H1 (cell line): ENCODE results near the gene OR7A10. TPM values are rescaled to one million over a fixed set of nuclear protein-coding genes. Genes with fewer than 3 reads are reported as not detected.

Source experiments
- CTCF ChIA-PET: fragments of 300-600 bp; sonication (Branson Sonifier 250); formaldehyde crosslinking; loops from one replicate; lab custom pipeline; 2021; ENCODE audit not compliant: partially characterized antibody; lab: Charles Lee
- POLR2A ChIA-PET: fragments of 300-600 bp; sonication (Branson Sonifier 250); formaldehyde crosslinking; loops from one replicate; lab custom pipeline; 2021; ENCODE audit warnings: inconsistent platforms; ENCODE audit not compliant: partially characterized antibody; lab: Charles Lee
- DNase-seq, 2 experiments: peaks; one replicate each; pipeline versions ENCODE4 v3.0.0 to v3.0.0-alpha.2; 2010 to 2022; ENCODE audit warnings: low spot score in 2 of 2, low read depth in 1 of 2, mixed read lengths in 1 of 2
- FAIRE-seq: peaks from 2 replicates; lab custom pipeline; 2011; peaks lifted over from hg19 to GRCh38; lab: Jason Lieb, UNC
- H2AFZ ChIP-seq: 2 replicates; pipeline ENCODE4 v1.8.1; 2012; ENCODE audit warnings: low read length, inconsistent platforms
- H2AK5ac ChIP-seq: 2 replicates; pipeline ENCODE4 v1.6.1; 2013; ENCODE audit warnings: low read depth, low read length
- H2BK120ac ChIP-seq: replicated peaks from 2 replicates; pipeline ENCODE3; 2013; ENCODE audit warnings: low read depth, low read length, inconsistent platforms
- H2BK12ac ChIP-seq: 2 replicates; pipeline ENCODE4 v1.6.1; 2013; ENCODE audit warnings: low read depth, low read length
- H2BK15ac ChIP-seq: 2 replicates; pipeline ENCODE4 v1.6.1; 2013; ENCODE audit warnings: low read length
- H2BK20ac ChIP-seq: 2 replicates; pipeline ENCODE4 v1.6.1; 2013; ENCODE audit warnings: low read length
- H2BK5ac ChIP-seq: 2 replicates; pipeline ENCODE4 v1.6.1; 2013; ENCODE audit warnings: low read depth, low read length
- H3K14ac ChIP-seq: 2 replicates; pipeline ENCODE4 v1.6.1; 2013; ENCODE audit warnings: inconsistent platforms; ENCODE audit not compliant: insufficient read length
- H3K18ac ChIP-seq: 2 replicates; pipeline ENCODE4 v1.6.1; 2013; ENCODE audit warnings: low read length; ENCODE audit errors: extremely low read depth
- H3K23ac ChIP-seq: 2 replicates; pipeline ENCODE4 v1.6.1; 2013; ENCODE audit warnings: inconsistent platforms; ENCODE audit not compliant: insufficient read length
- H3K23me2 ChIP-seq: 2 replicates; pipeline ENCODE4 v1.6.1; 2013; ENCODE audit warnings: low read depth, low read length
- H3K27ac ChIP-seq: 2 replicates; pipeline ENCODE4 v1.6.1; 2011; ENCODE audit warnings: low read depth, low read length, inconsistent platforms
- H3K27me3 ChIP-seq, 4 experiments: replicated peaks in 1 of 4; 1 replicate in 1 of 4; 2 replicates in 3 of 4; pipeline versions ENCODE4 v1.6.1 to v1.8.1; 2011 to 2013; ENCODE audit warnings: low read length in 3 of 4, mild to moderate bottlenecking in 3 of 4, inconsistent platforms in 2 of 4, mixed read lengths in 2 of 4, moderate library complexity in 1 of 4; ENCODE audit not compliant: control insufficient read depth in 3 of 4, insufficient read depth in 3 of 4; ENCODE audit errors: extremely low read depth in 1 of 4
- H3K36me3 ChIP-seq, 4 experiments: 2 replicates each; pipeline versions ENCODE4 v1.6.1 to v1.8.1; 2011 to 2013; ENCODE audit warnings: mild to moderate bottlenecking in 4 of 4, low read length in 3 of 4, moderate library complexity in 2 of 4, control low read depth in 1 of 4, inconsistent platforms in 1 of 4; ENCODE audit not compliant: insufficient read depth in 4 of 4, control insufficient read depth in 2 of 4
- H3K4ac ChIP-seq: replicated peaks from 2 replicates; pipeline ENCODE3; 2013; ENCODE audit warnings: low read length, low read depth, mixed read lengths, inconsistent platforms; ENCODE audit not compliant: insufficient read length
- H3K4me1 ChIP-seq, 4 experiments: replicated peaks in 1 of 4; 1 replicate in 1 of 4; 2 replicates in 3 of 4; pipeline versions ENCODE4 v1.6.1 to v1.8.1; 2011 to 2013; ENCODE audit warnings: low read length in 3 of 4, inconsistent platforms in 2 of 4, mixed read lengths in 1 of 4; ENCODE audit not compliant: insufficient read depth in 4 of 4, control insufficient read depth in 3 of 4
- H3K4me2 ChIP-seq, 2 experiments: 2 replicates each; pipeline versions ENCODE4 v1.6.1 to v1.8.1; 2011 to 2013; ENCODE audit warnings: low read depth in 2 of 2, low read length in 2 of 2, control low read depth in 1 of 2, inconsistent platforms in 1 of 2, mild to moderate bottlenecking in 1 of 2; ENCODE audit not compliant: insufficient read depth in 1 of 2
- H3K4me3 ChIP-seq, 4 experiments: fragments of 200-600, 300-600 bp in 1 of 4; sonication (generic), shearing (Covaris generic), sonication (Bioruptor Twin) in 1 of 4; 2 replicates each; pipeline versions ENCODE4 v1.5.1 to v1.8.1; 2011 to 2016; ENCODE audit warnings: low read length in 4 of 4, low read depth in 3 of 4, control low read depth in 2 of 4, inconsistent platforms in 2 of 4, mild to moderate bottlenecking in 2 of 4, mixed read lengths in 1 of 4, moderate library complexity in 1 of 4; ENCODE audit not compliant: insufficient read depth in 2 of 4; ENCODE audit errors: extremely low read depth in 1 of 4
- H3K56ac ChIP-seq: replicated peaks from 2 replicates; pipeline ENCODE3; 2013; ENCODE audit warnings: low read depth, mild to moderate bottlenecking, mixed read lengths, low read length, inconsistent platforms; ENCODE audit not compliant: insufficient read length
- H3K79me1 ChIP-seq: 2 replicates; pipeline ENCODE4 v1.6.1; 2013; ENCODE audit warnings: low read depth, low read length, control low read depth
- H3K79me2 ChIP-seq, 2 experiments: 2 replicates each; pipeline versions ENCODE4 v1.6.1 to v1.8.1; 2012 to 2013; ENCODE audit warnings: low read length in 2 of 2, mild to moderate bottlenecking in 2 of 2, inconsistent platforms in 1 of 2; ENCODE audit not compliant: insufficient read depth in 2 of 2, control insufficient read depth in 1 of 2
- H3K9ac ChIP-seq, 4 experiments: replicated peaks in 1 of 4; 1 replicate in 1 of 4; 2 replicates in 3 of 4; pipeline versions ENCODE4 v1.6.1 to v1.8.1; 2011 to 2013; ENCODE audit warnings: low read depth in 3 of 4, low read length in 3 of 4, control low read depth in 2 of 4, mild to moderate bottlenecking in 2 of 4, moderate library complexity in 2 of 4, inconsistent platforms in 1 of 4; ENCODE audit errors: extremely low read depth in 1 of 4
- H3K9me3 ChIP-seq, 2 experiments: 2 replicates each; pipeline versions ENCODE4 v1.6.1 to v1.8.1; 2012 to 2013; ENCODE audit warnings: mild to moderate bottlenecking in 2 of 2, moderate library complexity in 2 of 2, control low read depth in 1 of 2, inconsistent platforms in 1 of 2, low read depth in 1 of 2, low read length in 1 of 2, mixed read lengths in 1 of 2; ENCODE audit not compliant: insufficient read depth in 2 of 2
- H4K20me1 ChIP-seq, 2 experiments: replicated peaks in 1 of 2; 2 replicates each; pipeline versions ENCODE3 to v1.8.1; 2011 to 2013; ENCODE audit warnings: inconsistent platforms in 2 of 2, low read length in 2 of 2, mild to moderate bottlenecking in 1 of 2; ENCODE audit not compliant: insufficient read depth in 2 of 2, control insufficient read depth in 1 of 2
- H4K5ac ChIP-seq: 2 replicates; pipeline ENCODE4 v1.6.1; 2013; ENCODE audit warnings: low read length, low read depth, mixed read lengths, inconsistent platforms; ENCODE audit not compliant: insufficient read length
- H4K8ac ChIP-seq: 2 replicates; pipeline ENCODE4 v1.8.0; 2013; ENCODE audit warnings: mild to moderate bottlenecking, moderate library complexity, low read length, inconsistent platforms; ENCODE audit not compliant: insufficient read depth; ENCODE audit errors: extremely low read depth
- H4K91ac ChIP-seq: replicated peaks from 2 replicates; pipeline ENCODE3; 2013; ENCODE audit warnings: low read length, mixed read lengths, inconsistent platforms; ENCODE audit not compliant: insufficient read length
- KDM4A ChIP-seq: IDR thresholded peaks from one replicate; pipeline ENCODE4 v1.7.1; 2012; ENCODE audit warnings: low read depth, mild to moderate bottlenecking, moderate library complexity, low read length, inconsistent platforms; ENCODE audit not compliant: severe bottlenecking
- RXRA ChIP-seq: IDR thresholded peaks from 2 replicates; pipeline ENCODE4 v1.6.1; 2011; ENCODE audit warnings: low read depth, mild to moderate bottlenecking, low read length, moderate library complexity; ENCODE audit not compliant: insufficient read depth
- WGBS, 2 experiments: shearing (Covaris generic) in 1 of 2; methylation state at CpG; one replicate each; pipeline versions ENCODE4 v1.1.6 to v1.1.7; 2013 to 2015; ENCODE audit warnings: low lambda C conversion rate in 2 of 2, mixed read lengths in 2 of 2, inconsistent platforms in 1 of 2, low coverage in 1 of 2, missing lambda C conversion rate in 1 of 2; ENCODE audit not compliant: insufficient replicate concordance in 2 of 2, insufficient coverage in 1 of 2, insufficient read length in 1 of 2; ENCODE audit errors: extremely low coverage in 1 of 2, missing lambda C conversion rate in 1 of 2; 5-methylcytosine and 5-hydroxymethylcytosine counted together
- polyA plus RNA-seq, 7 experiments: library from polyadenylated mRNA; depleted of rRNA in 3 of 7; stranded (reverse) in 5 of 7; unstranded in 2 of 7; fragments of >200 nt in 5 of 7; fragments of 200-250 nt in 2 of 7; gene quantifications; 1 replicate in 5 of 7; 2 replicates in 1 of 7; 4 replicates in 1 of 7; pipeline versions ENCODE4 v1.2.1 to v1.2.3, GENCODE V29; 2011 to 2013; ENCODE audit warnings: missing spikeins in 2 of 7, mixed read lengths in 2 of 7
- total RNA-seq: library from RNA; stranded (reverse); fragmentation: NEBNext Ultra II Directional; extraction: Animal tissue kit (Norgen Biotek cat#: 25700); gene quantifications from 2 replicates; pipeline ENCODE4 v1.2.1, GENCODE V29; 2021

OR7A10 gene
- total and polyA plus RNA-seq, 2 of the 8 experiments (the other 6 are each of a cell fraction or from before 2014, with no cell fraction given) = not detected

DNA sequence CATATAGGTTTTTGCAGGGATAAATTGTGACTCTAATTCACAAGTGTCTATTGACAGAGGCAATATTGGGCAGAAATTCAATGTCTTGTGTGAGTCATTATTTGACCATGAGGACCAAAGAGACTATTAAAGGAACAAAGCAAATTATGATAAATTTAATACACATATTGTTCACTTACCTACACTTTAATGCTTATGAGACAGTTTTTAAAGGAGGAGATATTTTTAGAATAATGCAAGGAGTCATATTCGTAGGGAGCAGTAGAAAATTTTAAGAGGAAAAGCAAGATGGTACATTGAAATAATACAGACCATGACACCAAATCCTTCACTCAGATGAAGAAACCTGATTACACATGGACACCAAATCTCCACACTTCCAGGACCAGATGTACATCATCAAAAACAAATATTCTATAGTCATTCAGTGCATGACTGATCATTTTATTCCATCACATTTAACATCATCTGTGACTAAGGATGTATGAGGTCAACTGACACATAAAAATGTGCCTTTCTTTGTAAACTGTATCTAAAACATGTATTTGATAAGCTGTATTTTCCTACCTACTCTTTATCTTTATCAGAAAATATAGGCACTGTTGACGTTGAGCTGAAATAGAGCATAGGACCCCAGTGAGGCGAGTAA, 41.4 kb upstream of the OR7A10 start:
- Histone ChIP-seq H2BK5ac (no peak overlapping the region), H3K56ac (no peak overlapping the region), H3K27me3 (no peaks in the 10 kb centered on the region), H3K4me2 (no peak overlapping the region), H2AK5ac (no peak overlapping the region), H4K91ac (no peak overlapping the region), H2BK20ac (no peak overlapping the region), H3K9ac (no peak overlapping the region), H3K9me3 (peaks cover 38 to 42% of the 10 kb centered on the region in 2 experiments), H3K79me1 (no peaks in the 10 kb centered on the region), H4K20me1 (no peaks in the 10 kb centered on the region), H2BK12ac (no peak overlapping the region), H3K23ac (no peak overlapping the region), H2AFZ (no peak overlapping the region), H4K5ac (no peak overlapping the region), H3K14ac (no peak overlapping the region), H4K8ac (no peak overlapping the region), H3K23me2 (no peaks in the 10 kb centered on the region), H3K4ac (no peak overlapping the region), H2BK120ac (no peak overlapping the region), H2BK15ac (no peak overlapping the region), H3K79me2 (no peaks in the 10 kb centered on the region), H3K36me3 (no peaks in the 10 kb centered on the region), H3K4me1 (no peaks in the 10 kb centered on the region), H3K18ac (no peak overlapping the region), H3K4me3 (no peak overlapping the region), H3K27ac (no peak overlapping the region)
- DNase-seq (no peak), FAIRE-seq (no peak)
- CTCF ChIA-PET = interaction anchor here (1.5 kb wide), 1 partner anchor 104 kb away, joined by 5 read pairs; no protein-coding TSS in a partner anchor
- WGBS, 2 experiments = 87% methylated on average over 3 of the region's 3 CpGs; no CpG with 5 or more reads in 1 of the 2 experiments
- no peak for TF ChIP-seq KDM4A
- no peak for TF ChIP-seq RXRA
- POLR2A ChIA-PET = no interaction called here
